ENCODE results near the gene LSM14B.

LSM14B gene

GRCh38 chr20:62120365-62120762 lies 1.9 kb upstream of the LSM14B start:
- no peak overlapping the region for H3K27ac ChIP-seq (ENCODE audit: low read depth, low read length)
- WGBS (ENCODE audit: extremely low coverage, insufficient coverage, insufficient read length): no CpG with 5 or more reads among the region's 5 CpGs
- H4K91ac ChIP-seq (ENCODE audit: low read depth, low read length): no peak overlapping the region
- no peak overlapping the region for H2AK5ac ChIP-seq (ENCODE audit: low read length)
- no peak overlapping the region for H3K4ac ChIP-seq (ENCODE audit: low read depth, low read length)
- H3K14ac ChIP-seq (ENCODE audit: low read length): no peak overlapping the region
- H3K4me3 ChIP-seq (ENCODE audit: low read depth, low read length): no peak overlapping the region
- H2BK5ac ChIP-seq (ENCODE audit: low read depth, low read length, poor library complexity): no peak overlapping the region
- H2BK120ac ChIP-seq (ENCODE audit: insufficient read depth, low read length, poor library complexity): no peak overlapping the region
- no peak overlapping the region for H4K8ac ChIP-seq (ENCODE audit: low read depth, low read length)
- DNase-seq: no peak
- no peak overlapping the region for H3K18ac ChIP-seq (ENCODE audit: low read length)
- peaks cover 8% of the 10 kb centered on the region for H3K79me1 ChIP-seq (ENCODE audit: low read length)
- no peak overlapping the region for H3K4me2 ChIP-seq (ENCODE audit: low read length)
- H4K12ac ChIP-seq (ENCODE audit: low read depth, low read length): no peak overlapping the region
- no peaks in the 10 kb centered on the region for H3K27me3 ChIP-seq (ENCODE audit: insufficient read depth, low read length)
- peaks cover 9% of the 10 kb centered on the region in 2 experiments for H3K4me1 ChIP-seq (ENCODE audit: control insufficient read depth in 1 of 2, insufficient read depth in 2 of 2, low read length in 2 of 2)
- peaks cover 10% of the 10 kb centered on the region in 2 experiments for H3K36me3 ChIP-seq (ENCODE audit: control insufficient read depth in 1 of 2, insufficient read depth in 2 of 2, low read length in 2 of 2)
- H3K9me3 ChIP-seq (ENCODE audit: insufficient read depth, low read depth, low read length): no peaks in the 10 kb centered on the region
- H3K79me2 ChIP-seq (ENCODE audit: control insufficient read depth, insufficient read depth, low read length, poor library complexity): peaks cover 15% of the 10 kb centered on the region
- H3K9ac ChIP-seq (ENCODE audit: low read length): no peak overlapping the region
- no peak overlapping the region for H2BK12ac ChIP-seq (ENCODE audit: low read length)
- H2AFZ ChIP-seq (ENCODE audit: insufficient read depth, low read length, poor library complexity): no peak overlapping the region
- H3K23ac ChIP-seq (ENCODE audit: low read length): no peak overlapping the region

DNA sequence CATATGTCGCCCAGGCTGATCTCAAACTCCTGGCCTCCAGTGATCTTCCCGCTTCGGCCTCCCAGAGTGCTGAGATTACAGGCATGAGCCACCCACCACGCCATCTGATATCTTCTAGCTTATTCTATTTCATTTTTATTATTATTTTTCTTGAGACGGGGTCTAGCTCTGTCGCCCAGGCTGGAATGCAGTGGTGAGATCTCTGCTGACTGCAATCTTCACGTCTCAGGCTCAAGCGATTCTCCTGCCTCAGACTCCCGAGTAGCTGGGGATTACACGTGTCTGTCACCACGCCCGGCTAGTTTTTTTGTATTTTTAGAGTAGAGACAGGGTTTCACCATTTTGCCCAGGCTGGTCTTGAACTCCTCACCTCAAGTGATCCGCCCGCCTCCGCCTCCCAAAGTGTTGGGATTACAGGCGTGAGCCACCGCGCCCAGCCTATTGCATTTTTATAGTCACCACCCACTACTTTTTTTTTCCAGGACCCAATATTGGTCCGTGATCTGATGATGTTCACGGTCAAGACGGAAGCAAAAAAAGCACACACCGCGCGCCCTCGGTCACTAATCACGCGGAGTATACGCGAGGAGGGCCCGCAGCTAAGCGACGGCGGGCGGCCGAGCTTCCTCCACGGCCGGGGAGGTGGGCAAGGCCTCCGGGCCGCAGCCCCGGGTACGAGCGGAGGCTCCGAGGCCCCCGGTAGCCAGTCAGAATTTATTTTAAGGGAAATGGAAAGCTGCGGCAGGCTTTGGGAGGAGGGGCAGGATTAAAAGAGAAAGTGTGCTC lies 1.1 kb upstream of the LSM14B start:
- Histone ChIP-seq H4K8ac (ENCODE audit: low read depth, low read length) (peak overlapping the region; percentile 83), H2AFZ (ENCODE audit: insufficient read depth, low read length, poor library complexity) (peak overlapping the region; percentile 48), H4K91ac (ENCODE audit: low read depth, low read length) (peak overlapping the region; percentile 66), H3K27me3 (ENCODE audit: insufficient read depth, low read length) (no peaks in the 10 kb centered on the region), H4K12ac (ENCODE audit: low read depth, low read length) (no peak overlapping the region), H3K4me2 (ENCODE audit: low read length) (peak overlapping the region; percentile 87), H3K27ac (ENCODE audit: low read depth, low read length) (peak overlapping the region; percentile 84), H3K36me3 (ENCODE audit: control insufficient read depth in 1 of 2, insufficient read depth in 2 of 2, low read length in 2 of 2) (peaks cover 16 to 17% of the 10 kb centered on the region in 2 experiments), H3K79me2 (ENCODE audit: control insufficient read depth, insufficient read depth, low read length, poor library complexity) (peaks cover 15% of the 10 kb centered on the region), H3K23ac (ENCODE audit: low read length) (no peak overlapping the region), H3K4me3 (ENCODE audit: low read depth, low read length) (peak overlapping the region; percentile 76), H2BK120ac (ENCODE audit: insufficient read depth, low read length, poor library complexity) (no peak overlapping the region), H3K18ac (ENCODE audit: low read length) (peak overlapping the region; percentile 60), H2AK5ac (ENCODE audit: low read length) (no peak overlapping the region), H3K9me3 (ENCODE audit: insufficient read depth, low read depth, low read length) (no peaks in the 10 kb centered on the region), H2BK12ac (ENCODE audit: low read length) (no peak overlapping the region), H3K79me1 (ENCODE audit: low read length) (peaks cover 8% of the 10 kb centered on the region), H2BK5ac (ENCODE audit: low read depth, low read length, poor library complexity) (peak overlapping the region; percentile 28), H3K4me1 (ENCODE audit: control insufficient read depth in 1 of 2, insufficient read depth in 2 of 2, low read length in 2 of 2) (peaks cover 12% of the 10 kb centered on the region in 2 experiments), H3K4ac (ENCODE audit: low read depth, low read length) (peak overlapping the region; percentile 19), H3K14ac (ENCODE audit: low read length) (peak overlapping the region; percentile 68), H3K9ac (ENCODE audit: low read length) (peak overlapping the region; percentile 39)
- no CpG with 5 or more reads among the region's 45 CpGs for WGBS (ENCODE audit: extremely low coverage, insufficient coverage, insufficient read length)
- DNase-seq: peak; percentile 32 to 57

GRCh38 chr20:62122654-62123449 lies 577 bp downstream of the LSM14B start:
- Histone ChIP-seq H3K9ac (ENCODE audit: low read length) (peak overlapping the region; percentile 84), H3K23ac (ENCODE audit: low read length) (no peak overlapping the region), H3K9me3 (ENCODE audit: insufficient read depth, low read depth, low read length) (peaks cover 2% of the 10 kb centered on the region), H2BK120ac (ENCODE audit: insufficient read depth, low read length, poor library complexity) (peak overlapping the region; percentile 88), H3K4ac (ENCODE audit: low read depth, low read length) (peak overlapping the region; percentile 90), H2AK5ac (ENCODE audit: low read length) (peak overlapping the region; percentile 94), H2AFZ (ENCODE audit: insufficient read depth, low read length, poor library complexity) (peak overlapping the region; percentile 69), H3K4me1 (ENCODE audit: control insufficient read depth in 1 of 2, insufficient read depth in 2 of 2, low read length in 2 of 2) (peaks cover 13 to 16% of the 10 kb centered on the region in 2 experiments), H3K79me2 (ENCODE audit: control insufficient read depth, insufficient read depth, low read length, poor library complexity) (peaks cover 15% of the 10 kb centered on the region), H3K4me3 (ENCODE audit: low read depth, low read length) (peak overlapping the region; percentile 90), H3K18ac (ENCODE audit: low read length) (peak overlapping the region; percentile 99), H4K12ac (ENCODE audit: low read depth, low read length) (peak overlapping the region; percentile 87), H2BK5ac (ENCODE audit: low read depth, low read length, poor library complexity) (peak overlapping the region; percentile 81), H3K27ac (ENCODE audit: low read depth, low read length) (peak overlapping the region; percentile 81), H4K91ac (ENCODE audit: low read depth, low read length) (peak overlapping the region; percentile 92), H3K27me3 (ENCODE audit: insufficient read depth, low read length) (no peaks in the 10 kb centered on the region), H3K14ac (ENCODE audit: low read length) (peak overlapping the region; percentile 99), H4K8ac (ENCODE audit: low read depth, low read length) (peak overlapping the region; percentile 83), H3K79me1 (ENCODE audit: low read length) (peaks cover 8% of the 10 kb centered on the region), H2BK12ac (ENCODE audit: low read length) (no peak overlapping the region), H3K36me3 (ENCODE audit: control insufficient read depth in 1 of 2, insufficient read depth in 2 of 2, low read length in 2 of 2) (peaks cover 30 to 31% of the 10 kb centered on the region in 2 experiments), H3K4me2 (ENCODE audit: low read length) (peak overlapping the region; percentile 58)
- WGBS (ENCODE audit: extremely low coverage, insufficient coverage, insufficient read length): no CpG with 5 or more reads among the region's 77 CpGs
- DNase-seq: peak; percentile 16 to 53

GRCh38 chr20:62123450-62124118 lies 1.3 kb downstream of the LSM14B start:
- WGBS (ENCODE audit: extremely low coverage, insufficient coverage, insufficient read length): no CpG with 5 or more reads among the region's 19 CpGs
- Histone ChIP-seq H2BK12ac (ENCODE audit: low read length) (no peak overlapping the region), H3K4me1 (ENCODE audit: control insufficient read depth in 1 of 2, insufficient read depth in 2 of 2, low read length in 2 of 2) (peaks cover 16 to 20% of the 10 kb centered on the region in 2 experiments), H3K4me3 (ENCODE audit: low read depth, low read length) (peak overlapping the region; percentile 90), H3K18ac (ENCODE audit: low read length) (no peak overlapping the region), H3K36me3 (ENCODE audit: control insufficient read depth in 1 of 2, insufficient read depth in 2 of 2, low read length in 2 of 2) (peaks cover 34 to 36% of the 10 kb centered on the region in 2 experiments), H3K9me3 (ENCODE audit: insufficient read depth, low read depth, low read length) (peaks cover 2% of the 10 kb centered on the region), H2AFZ (ENCODE audit: insufficient read depth, low read length, poor library complexity) (no peak overlapping the region), H3K14ac (ENCODE audit: low read length) (peak overlapping the region; percentile 16), H3K79me1 (ENCODE audit: low read length) (peaks cover 8% of the 10 kb centered on the region), H3K4me2 (ENCODE audit: low read length) (peak overlapping the region; percentile 58), H4K12ac (ENCODE audit: low read depth, low read length) (no peak overlapping the region), H3K4ac (ENCODE audit: low read depth, low read length) (peak overlapping the region; percentile 26), H4K8ac (ENCODE audit: low read depth, low read length) (no peak overlapping the region), H4K91ac (ENCODE audit: low read depth, low read length) (no peak overlapping the region), H3K79me2 (ENCODE audit: control insufficient read depth, insufficient read depth, low read length, poor library complexity) (peaks cover 15% of the 10 kb centered on the region), H2AK5ac (ENCODE audit: low read length) (no peak overlapping the region), H2BK5ac (ENCODE audit: low read depth, low read length, poor library complexity) (peak overlapping the region; percentile 3), H3K9ac (ENCODE audit: low read length) (no peak overlapping the region), H2BK120ac (ENCODE audit: insufficient read depth, low read length, poor library complexity) (no peak overlapping the region), H3K27ac (ENCODE audit: low read depth, low read length) (no peak overlapping the region), H3K23ac (ENCODE audit: low read length) (no peak overlapping the region), H3K27me3 (ENCODE audit: insufficient read depth, low read length) (no peaks in the 10 kb centered on the region)
- peak in 1 of 2 donors; percentile 11 for DNase-seq

All from trophoblast cell (in vitro differentiated cells and primary cell).